H9 (cell line): ENCODE data around the gene NAB2. TPM values are rescaled to one million over a fixed set of nuclear protein-coding genes. Genes with fewer than 3 reads are reported as not detected.

ENCODE experiments used
- DNase-seq: peaks from one replicate; pipeline ENCODE4 v3.0.0-alpha.2; 2017
- H2AFZ ChIP-seq: one replicate; pipeline ENCODE4 v1.6.1; 2013; ENCODE audit warnings: mild to moderate bottlenecking, low read length, control low read depth, moderate library complexity
- H2AK5ac ChIP-seq: 2 replicates; pipeline ENCODE4 v1.6.1; 2013; ENCODE audit warnings: low read length, control low read depth, mixed read lengths; ENCODE audit not compliant: insufficient read length
- H2BK120ac ChIP-seq: one replicate; pipeline ENCODE4 v1.6.1; 2013; ENCODE audit warnings: low read depth, mild to moderate bottlenecking, low read length, control low read depth, inconsistent platforms; ENCODE audit not compliant: poor library complexity, severe bottlenecking
- H2BK12ac ChIP-seq: 2 replicates; pipeline ENCODE4 v1.6.1; 2013; ENCODE audit warnings: low read length, control low read depth, mixed read lengths, low read depth; ENCODE audit not compliant: insufficient read length
- H2BK15ac ChIP-seq: 2 replicates; pipeline ENCODE4 v1.6.1; 2013; ENCODE audit warnings: low read depth, low read length, control low read depth
- H2BK20ac ChIP-seq: one replicate; pipeline ENCODE4 v1.6.1; 2013; ENCODE audit warnings: low read depth, mild to moderate bottlenecking, low read length, control low read depth, inconsistent platforms; ENCODE audit not compliant: poor library complexity, severe bottlenecking
- H2BK5ac ChIP-seq: 2 replicates; pipeline ENCODE4 v1.6.1; 2013; ENCODE audit warnings: low read length, control low read depth, mixed read lengths; ENCODE audit not compliant: insufficient read length
- H3K14ac ChIP-seq: 2 replicates; pipeline ENCODE4 v1.6.1; 2013; ENCODE audit warnings: low read length, control low read depth; ENCODE audit not compliant: insufficient read depth
- H3K18ac ChIP-seq: 2 replicates; pipeline ENCODE4 v1.6.1; 2013; ENCODE audit warnings: low read depth, mild to moderate bottlenecking, mixed read lengths, low read length, control low read depth; ENCODE audit not compliant: insufficient read length
- H3K23ac ChIP-seq: 2 replicates; pipeline ENCODE4 v1.6.1; 2013; ENCODE audit warnings: low read length, control low read depth, mixed read lengths, low read depth; ENCODE audit not compliant: insufficient read length
- H3K23me2 ChIP-seq: 2 replicates; pipeline ENCODE4 v1.6.1; 2013; ENCODE audit warnings: low read depth, mild to moderate bottlenecking, mixed read lengths, low read length, control low read depth; ENCODE audit not compliant: insufficient read length, poor library complexity, severe bottlenecking
- H3K27ac ChIP-seq: 2 replicates; pipeline ENCODE4 v1.5.1; 2013; ENCODE audit warnings: low read length, control low read depth, mixed read lengths, low read depth; ENCODE audit not compliant: insufficient read length
- H3K27me3 ChIP-seq: 2 replicates; pipeline ENCODE4 v1.6.1; 2013; ENCODE audit warnings: low read length, control low read depth, inconsistent platforms; ENCODE audit not compliant: insufficient read depth
- H3K4ac ChIP-seq: 2 replicates; pipeline ENCODE4 v1.6.1; 2013; ENCODE audit warnings: low read depth, mild to moderate bottlenecking, control low read depth, inconsistent platforms, low read length, moderate library complexity
- H3K4me1 ChIP-seq: 2 replicates; pipeline ENCODE4 v1.6.1; 2013; ENCODE audit warnings: low read length, control low read depth, inconsistent platforms; ENCODE audit not compliant: insufficient read depth
- H3K4me2 ChIP-seq: 2 replicates; pipeline ENCODE4 v1.6.1; 2013; ENCODE audit warnings: low read length, control low read depth, mixed read lengths; ENCODE audit not compliant: insufficient read length, insufficient read depth
- H3K56ac ChIP-seq: 2 replicates; pipeline ENCODE4 v1.6.1; 2013; ENCODE audit warnings: low read depth, mild to moderate bottlenecking, mixed read lengths, low read length, control low read depth; ENCODE audit not compliant: insufficient read length
- H3K79me1 ChIP-seq: 2 replicates; pipeline ENCODE4 v1.6.1; 2013; ENCODE audit warnings: low read depth, mild to moderate bottlenecking, moderate library complexity, low read length, control low read depth, inconsistent platforms; ENCODE audit not compliant: insufficient read depth, poor library complexity, severe bottlenecking
- H3K79me2 ChIP-seq: 2 replicates; pipeline ENCODE4 v1.6.1; 2013; ENCODE audit warnings: low read length, control low read depth, inconsistent platforms; ENCODE audit not compliant: insufficient read depth
- H3K9ac ChIP-seq: 2 replicates; pipeline ENCODE4 v1.6.1; 2013; ENCODE audit warnings: low read length, control low read depth, mixed read lengths; ENCODE audit not compliant: insufficient read length; ENCODE audit errors: extremely low read depth
- H3K9me3 ChIP-seq: one replicate; pipeline ENCODE4 v1.6.1; 2013; ENCODE audit warnings: low read depth, low read length, inconsistent platforms; ENCODE audit not compliant: control insufficient read depth
- H3T11ph ChIP-seq: one replicate; pipeline ENCODE4 v1.6.1; 2013; ENCODE audit warnings: mild to moderate bottlenecking, low read length, control low read depth, inconsistent platforms
- H4K20me1 ChIP-seq: one replicate; pipeline ENCODE4 v1.6.1; 2013; ENCODE audit not compliant: control insufficient read depth, insufficient read length, insufficient read depth
- H4K5ac ChIP-seq: 2 replicates; pipeline ENCODE4 v1.6.1; 2013; ENCODE audit warnings: low read depth, mild to moderate bottlenecking, mixed read lengths, low read length, control low read depth; ENCODE audit not compliant: insufficient read length
- H4K8ac ChIP-seq: replicated peaks from 2 replicates; pipeline ENCODE4 v1.6.1; 2013; ENCODE audit warnings: low read length, control low read depth, mixed read lengths, low read depth; ENCODE audit not compliant: insufficient read length
- H4K91ac ChIP-seq: 2 replicates; pipeline ENCODE4 v1.6.1; 2013; ENCODE audit warnings: low read depth, mild to moderate bottlenecking, moderate library complexity, mixed read lengths, low read length, control low read depth; ENCODE audit not compliant: insufficient read length
- H3K27ac Mint-ChIP-seq, 3 experiments: 2 replicates in 2 of 3; 3 replicates in 1 of 3; pipeline ENCODE4 v1.8.0; 2020 to 2021; ENCODE audit warnings: mixed read lengths in 3 of 3, mild to moderate bottlenecking in 1 of 3, moderate library complexity in 1 of 3
- H3K27me3 Mint-ChIP-seq: 2 replicates; pipeline ENCODE4 v1.8.0; 2021; ENCODE audit warnings: low read depth, mild to moderate bottlenecking, moderate library complexity, mixed read lengths
- H3K36me3 Mint-ChIP-seq, 3 experiments: 2 replicates in 2 of 3; 3 replicates in 1 of 3; pipeline ENCODE4 v1.8.0; 2020 to 2021; ENCODE audit warnings: low read depth in 3 of 3, mixed read lengths in 3 of 3; ENCODE audit not compliant: insufficient read depth in 1 of 3
- H3K4me1 Mint-ChIP-seq, 2 experiments: 2 replicates each; pipeline ENCODE4 v1.8.0; 2020; ENCODE audit warnings: mixed read lengths in 2 of 2
- H3K4me3 Mint-ChIP-seq, 2 experiments: 2 replicates in 1 of 2; 3 replicates in 1 of 2; pipeline ENCODE4 v1.8.0; 2020 to 2021; ENCODE audit warnings: mild to moderate bottlenecking in 2 of 2, mixed read lengths in 2 of 2, moderate library complexity in 1 of 2
- H3K9me3 Mint-ChIP-seq, 2 experiments: 2 replicates in 1 of 2; 3 replicates in 1 of 2; pipeline ENCODE4 v1.8.0; 2020; ENCODE audit warnings: mild to moderate bottlenecking in 2 of 2, mixed read lengths in 2 of 2, moderate library complexity in 1 of 2
- WGBS: extraction: QIAGEN DNeasy Blood & Tissue Kit; methylation state at CpG from one replicate; pipeline ENCODE4 v1.1.7; 2013; ENCODE audit warnings: missing lambda C conversion rate, low lambda C conversion rate, mixed read lengths; ENCODE audit not compliant: insufficient read length; ENCODE audit errors: extremely low coverage; 5-methylcytosine and 5-hydroxymethylcytosine counted together
- total RNA-seq: library from RNA; stranded (reverse); gene quantifications from 2 replicates; pipeline ENCODE4 v1.2.1, GENCODE V29; 2021
- TF ChIP-seq, protein P1 (sequence below): fragments of 200-600 bp; sonication (generic); conservative IDR thresholded peaks from 3 replicates; pipeline ENCODE4 v1.8.0; 2021; ENCODE audit warnings: antibody characterized with exemption, mild to moderate bottlenecking

NAB2 gene
- total RNA-seq, 1 experiment from 2014 or later, result 67.8 TPM

DNA sequence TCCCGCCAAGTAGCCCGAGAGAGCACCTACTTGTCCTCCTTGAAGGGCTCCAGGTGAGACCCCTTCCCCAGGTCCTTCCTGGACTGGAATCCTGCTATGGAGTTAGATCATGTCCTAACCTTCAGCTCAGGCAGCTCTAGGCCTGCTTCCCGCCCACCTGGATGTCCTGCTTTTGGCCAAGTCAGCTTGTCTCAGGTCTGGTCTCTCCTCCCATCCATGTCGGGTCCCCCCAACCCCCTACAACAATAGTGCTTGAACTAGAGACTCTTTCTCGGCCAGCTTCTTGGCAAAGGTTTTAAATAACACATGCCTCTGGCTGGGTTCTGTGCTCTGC is 3.6 kb downstream of the NAB2 start:
- H4K5ac ChIP-seq, result no peak overlapping the region
- H2AK5ac ChIP-seq, result no peak overlapping the region
- no peaks in the 10 kb centered on the region; the same call in 1 of the 2 replicates for H3K4me1 ChIP-seq
- no peaks in the 10 kb centered on the region for H3K79me1 ChIP-seq
- no peak overlapping the region for H3K18ac ChIP-seq
- Mint-ChIP-seq H3K4me3 (peak overlapping the region in 1 of 2 experiments; percentile 40; a peak in 3 of 5 replicates), H3K27me3 (no peaks in the 10 kb centered on the region; the same call in 1 of the 2 replicates), H3K36me3 (peaks cover 15 to 69% (median 57%) of the 10 kb centered on the region in 3 experiments), H3K27ac (peak overlapping the region in 2 of 3 experiments; percentile 83 to 89; a peak in 4 of 7 replicates), H3K4me1 (peaks cover 51 to 57% of the 10 kb centered on the region in 2 experiments), H3K9me3 (no peaks in the 10 kb centered on the region)
- no peak overlapping the region for H2BK120ac ChIP-seq
- no peak overlapping the region for H4K91ac ChIP-seq
- no peak overlapping the region for H2BK20ac ChIP-seq
- no peak overlapping the region for H3K14ac ChIP-seq
- H4K20me1 ChIP-seq, result no peaks in the 10 kb centered on the region
- no peaks in the 10 kb centered on the region for H3K9me3 ChIP-seq
- no peak overlapping the region for H3K27ac ChIP-seq
- no peak overlapping the region for H3K4me2 ChIP-seq
- H2BK5ac ChIP-seq, result no peak overlapping the region
- TF ChIP-seq, protein P1, sequence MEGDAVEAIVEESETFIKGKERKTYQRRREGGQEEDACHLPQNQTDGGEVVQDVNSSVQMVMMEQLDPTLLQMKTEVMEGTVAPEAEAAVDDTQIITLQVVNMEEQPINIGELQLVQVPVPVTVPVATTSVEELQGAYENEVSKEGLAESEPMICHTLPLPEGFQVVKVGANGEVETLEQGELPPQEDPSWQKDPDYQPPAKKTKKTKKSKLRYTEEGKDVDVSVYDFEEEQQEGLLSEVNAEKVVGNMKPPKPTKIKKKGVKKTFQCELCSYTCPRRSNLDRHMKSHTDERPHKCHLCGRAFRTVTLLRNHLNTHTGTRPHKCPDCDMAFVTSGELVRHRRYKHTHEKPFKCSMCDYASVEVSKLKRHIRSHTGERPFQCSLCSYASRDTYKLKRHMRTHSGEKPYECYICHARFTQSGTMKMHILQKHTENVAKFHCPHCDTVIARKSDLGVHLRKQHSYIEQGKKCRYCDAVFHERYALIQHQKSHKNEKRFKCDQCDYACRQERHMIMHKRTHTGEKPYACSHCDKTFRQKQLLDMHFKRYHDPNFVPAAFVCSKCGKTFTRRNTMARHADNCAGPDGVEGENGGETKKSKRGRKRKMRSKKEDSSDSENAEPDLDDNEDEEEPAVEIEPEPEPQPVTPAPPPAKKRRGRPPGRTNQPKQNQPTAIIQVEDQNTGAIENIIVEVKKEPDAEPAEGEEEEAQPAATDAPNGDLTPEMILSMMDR, result no peak
- no peak overlapping the region for H2BK12ac ChIP-seq
- WGBS, result no CpG with 5 or more reads among the region's 5 CpGs
- no peak overlapping the region for H3K56ac ChIP-seq
- H2AFZ ChIP-seq, result no peak overlapping the region
- no peaks in the 10 kb centered on the region for H3K23me2 ChIP-seq
- H3K23ac ChIP-seq, result no peak overlapping the region
- no peak overlapping the region for H2BK15ac ChIP-seq
- DNase-seq, result no peak
- H4K8ac ChIP-seq, result no peak overlapping the region
- H3K9ac ChIP-seq, result no peak overlapping the region
- H3T11ph ChIP-seq, result no peak overlapping the region
- H3K79me2 ChIP-seq, result no peaks in the 10 kb centered on the region; the same call in 1 of the 2 replicates
- H3K4ac ChIP-seq, result no peak overlapping the region
- no peaks in the 10 kb centered on the region for H3K27me3 ChIP-seq
